Esophagus muscularis mucosa (tissue), 4 donors: ENCODE results near the gene TMEM258.

Experiments used
- CTCF ChIP-seq, 3 experiments: fragments of 200-600 bp in 2 of 3; fragments of 450-650 bp in 1 of 3; sonication (generic) in 2 of 3; IDR thresholded peaks; one replicate each; pipeline ENCODE4 v1.5.1; 2017 to 2019; ENCODE audit warnings: antibody characterized with exemption in 3 of 3, mild to moderate bottlenecking in 2 of 3, moderate library complexity in 1 of 3
- EP300 ChIP-seq: sonication (generic); formaldehyde crosslinking; IDR thresholded peaks from one replicate; pipeline ENCODE4 v1.6.1; 2017; ENCODE audit warnings: antibody characterized with exemption
- POLR2A ChIP-seq: fragments of 450-650 bp; IDR thresholded peaks from one replicate; pipeline ENCODE4 v1.6.1; 2017; ENCODE audit warnings: antibody characterized with exemption, moderate library complexity, mild to moderate bottlenecking, low read depth

- no peak for TF ChIP-seq POLR2A
- no peak for TF ChIP-seq CTCF (IDR thresholded peaks at IDR 0.05)
- TF ChIP-seq EP300 = no peak
Measured at GRCh38 chr11:61746442-61747191, 45.8 kb downstream of the TMEM258 start.
